GM18951 (cell line): ENCODE measurements around the gene OR5B2.

ENCODE experiments used
- POLR2A ChIP-seq: IDR thresholded peaks from 4 replicates; pipeline ENCODE4 v1.6.1; 2011; ENCODE audit warnings: mild to moderate bottlenecking; ENCODE audit not compliant: insufficient read length, insufficient read depth; ENCODE audit errors: extremely low read depth
- in situ Hi-C: fragments of 300-500 bp; cut with MboI; formaldehyde crosslinking; loops from one replicate; pipeline ENCODE4 v1.12.0; 2022; ENCODE audit warnings: low sequenced_read_pairs, mixed read lengths, inconsistent platforms; ENCODE audit not compliant: unreplicated experiment

The OR5B2 gene

GRCh38 chr11:58394195-58394594 is 33.7 kb downstream of the OR5B2 start:
- in situ Hi-C loops: no loop called here
- no peak for TF ChIP-seq POLR2A

- in situ Hi-C loops: no loop called here
- TF ChIP-seq POLR2A: no peak
Measured at GRCh38 chr11:58392746-58393145, 35.2 kb downstream of the OR5B2 start.

GRCh38 chr11:58391879-58392278 is 36.0 kb downstream of the OR5B2 start:
- no peak for TF ChIP-seq POLR2A
- in situ Hi-C loops: no loop called here

- in situ Hi-C loops: no loop called here
- no peak for TF ChIP-seq POLR2A
Measured at GRCh38 chr11:58390551-58391063, 37.3 kb downstream of the OR5B2 start.
